ENCODE measurements around the gene UBASH3B. TPM values are rescaled to one million over a fixed set of nuclear protein-coding genes. Genes with fewer than 3 reads are reported as not detected.

The UBASH3B gene
- total RNA-seq, 1 donor from 2014 or later: 6.7 TPM

- Mint-ChIP-seq H3K9me3 (ENCODE audit: unreplicated experiment) (no peaks in the 10 kb centered on the region), H3K4me3 (ENCODE audit: unreplicated experiment) (no peak overlapping the region), H3K27ac (ENCODE audit: unreplicated experiment) (no peak overlapping the region), H3K36me3 (ENCODE audit: unreplicated experiment) (no peaks in the 10 kb centered on the region), H3K4me1 (ENCODE audit: low read depth, unreplicated experiment) (peaks cover 17% of the 10 kb centered on the region), H3K27me3 (ENCODE audit: unreplicated experiment) (peaks cover 2% of the 10 kb centered on the region)
- TF ChIP-seq, protein P1, sequence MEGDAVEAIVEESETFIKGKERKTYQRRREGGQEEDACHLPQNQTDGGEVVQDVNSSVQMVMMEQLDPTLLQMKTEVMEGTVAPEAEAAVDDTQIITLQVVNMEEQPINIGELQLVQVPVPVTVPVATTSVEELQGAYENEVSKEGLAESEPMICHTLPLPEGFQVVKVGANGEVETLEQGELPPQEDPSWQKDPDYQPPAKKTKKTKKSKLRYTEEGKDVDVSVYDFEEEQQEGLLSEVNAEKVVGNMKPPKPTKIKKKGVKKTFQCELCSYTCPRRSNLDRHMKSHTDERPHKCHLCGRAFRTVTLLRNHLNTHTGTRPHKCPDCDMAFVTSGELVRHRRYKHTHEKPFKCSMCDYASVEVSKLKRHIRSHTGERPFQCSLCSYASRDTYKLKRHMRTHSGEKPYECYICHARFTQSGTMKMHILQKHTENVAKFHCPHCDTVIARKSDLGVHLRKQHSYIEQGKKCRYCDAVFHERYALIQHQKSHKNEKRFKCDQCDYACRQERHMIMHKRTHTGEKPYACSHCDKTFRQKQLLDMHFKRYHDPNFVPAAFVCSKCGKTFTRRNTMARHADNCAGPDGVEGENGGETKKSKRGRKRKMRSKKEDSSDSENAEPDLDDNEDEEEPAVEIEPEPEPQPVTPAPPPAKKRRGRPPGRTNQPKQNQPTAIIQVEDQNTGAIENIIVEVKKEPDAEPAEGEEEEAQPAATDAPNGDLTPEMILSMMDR (IDR thresholded peaks at IDR 0.05; ENCODE audit: partially characterized antibody, unreplicated experiment): no peak
- peak; percentile 38 for DNase-seq
Observed at GRCh38 chr11:122751292-122752070, 96.0 kb downstream of the UBASH3B start.

DNA sequence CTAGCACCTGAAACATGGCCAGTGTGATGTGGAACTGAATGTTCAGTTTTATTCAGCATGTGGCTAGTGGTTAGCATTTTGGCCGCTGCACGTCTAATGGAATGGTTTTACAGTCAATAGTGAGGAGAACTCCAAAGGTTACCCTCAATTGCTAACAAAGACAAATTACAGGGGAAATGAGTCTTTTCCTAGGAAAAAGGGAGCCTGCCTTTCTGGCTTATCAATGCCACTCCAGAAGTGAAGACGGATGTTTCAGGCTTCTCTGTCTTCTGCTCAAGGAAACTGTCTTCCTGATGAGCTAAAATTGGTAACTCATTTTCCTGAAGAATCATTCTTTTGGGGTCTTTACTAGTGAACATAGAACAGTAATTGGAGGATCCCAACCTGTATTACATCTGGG, 98.5 kb downstream of the UBASH3B start:
- Mint-ChIP-seq H3K4me3 (ENCODE audit: unreplicated experiment) (no peak overlapping the region), H3K9me3 (ENCODE audit: unreplicated experiment) (no peaks in the 10 kb centered on the region), H3K27ac (ENCODE audit: unreplicated experiment) (no peak overlapping the region), H3K4me1 (ENCODE audit: low read depth, unreplicated experiment) (peaks cover 13% of the 10 kb centered on the region), H3K27me3 (ENCODE audit: unreplicated experiment) (no peaks in the 10 kb centered on the region), H3K36me3 (ENCODE audit: unreplicated experiment) (no peaks in the 10 kb centered on the region)
- TF ChIP-seq, protein P1 (IDR thresholded peaks at IDR 0.05; ENCODE audit: partially characterized antibody, unreplicated experiment): no peak
- no peak for DNase-seq

GRCh38 chr11:122754553-122755322, 99.2 kb downstream of the UBASH3B start:
- Mint-ChIP-seq H3K4me1 (ENCODE audit: low read depth, unreplicated experiment) (peaks cover 13% of the 10 kb centered on the region), H3K9me3 (ENCODE audit: unreplicated experiment) (no peaks in the 10 kb centered on the region), H3K36me3 (ENCODE audit: unreplicated experiment) (no peaks in the 10 kb centered on the region), H3K27me3 (ENCODE audit: unreplicated experiment) (peaks cover 2% of the 10 kb centered on the region), H3K4me3 (ENCODE audit: unreplicated experiment) (no peak overlapping the region), H3K27ac (ENCODE audit: unreplicated experiment) (no peak overlapping the region)
- TF ChIP-seq, protein P1 (IDR thresholded peaks at IDR 0.05; ENCODE audit: partially characterized antibody, unreplicated experiment): peak; percentile 56
- DNase-seq: no peak

DNA sequence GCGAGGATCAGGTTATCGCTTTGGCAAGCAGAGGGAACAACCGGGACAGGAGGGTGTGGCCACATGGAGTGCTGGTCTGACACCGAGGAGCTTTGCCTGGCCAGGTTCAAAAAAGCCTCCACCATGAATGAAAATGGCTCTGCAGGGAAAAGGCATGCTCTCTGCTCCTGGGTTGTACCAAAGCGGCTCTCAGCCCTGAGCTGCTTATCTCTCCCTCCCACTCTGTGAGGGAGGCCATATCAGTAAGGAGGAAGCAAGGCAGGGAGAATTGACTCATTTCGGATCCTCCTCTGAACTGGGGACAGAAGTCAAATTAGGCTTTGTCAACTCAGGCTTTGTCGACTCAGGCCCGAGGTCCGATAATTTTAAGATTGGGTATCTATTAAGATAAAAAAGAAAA, 99.9 kb downstream of the UBASH3B start:
- H3K27me3 Mint-ChIP-seq (ENCODE audit: unreplicated experiment): peaks cover 4% of the 10 kb centered on the region
- H3K27ac Mint-ChIP-seq (ENCODE audit: unreplicated experiment): no peak overlapping the region
- H3K36me3 Mint-ChIP-seq (ENCODE audit: unreplicated experiment): no peaks in the 10 kb centered on the region
- H3K4me3 Mint-ChIP-seq (ENCODE audit: unreplicated experiment): no peak overlapping the region
- no peak for DNase-seq
- TF ChIP-seq, protein P1 (IDR thresholded peaks at IDR 0.05; ENCODE audit: partially characterized antibody, unreplicated experiment): no peak
- no peaks in the 10 kb centered on the region for H3K9me3 Mint-ChIP-seq (ENCODE audit: unreplicated experiment)
- peaks cover 13% of the 10 kb centered on the region for H3K4me1 Mint-ChIP-seq (ENCODE audit: low read depth, unreplicated experiment)

GRCh38 chr11:122755941-122756340, 100.4 kb downstream of the UBASH3B start:
- TF ChIP-seq, protein P1 (IDR thresholded peaks at IDR 0.05; ENCODE audit: partially characterized antibody, unreplicated experiment): no peak
- H3K27ac Mint-ChIP-seq (ENCODE audit: unreplicated experiment): no peak overlapping the region
- no peaks in the 10 kb centered on the region for H3K36me3 Mint-ChIP-seq (ENCODE audit: unreplicated experiment)

More at GRCh38 chr11:122755941-122756340, 100.4 kb downstream of the UBASH3B start:
- H3K27me3 Mint-ChIP-seq (ENCODE audit: unreplicated experiment): peaks cover 4% of the 10 kb centered on the region
- peaks cover 10% of the 10 kb centered on the region for H3K4me1 Mint-ChIP-seq (ENCODE audit: low read depth, unreplicated experiment)
- H3K4me3 Mint-ChIP-seq (ENCODE audit: unreplicated experiment): no peak overlapping the region
- no peaks in the 10 kb centered on the region for H3K9me3 Mint-ChIP-seq (ENCODE audit: unreplicated experiment)
- no peak for DNase-seq

Data from glutamatergic neuron (in vitro differentiated cells).